ENCODE results near the gene LRP6.

LRP6 gene

GRCh38 chr12:12214635-12215131 is 52.2 kb downstream of the LRP6 start:
- peak in 1 of 2 experiments; percentile 6 for DNase-seq
- TF ChIP-seq GATA1 (IDR thresholded peaks at IDR 0.05; ENCODE audit: low read depth, low read length) (no peak), POLR2A (IDR thresholded peaks at IDR 0.05; ENCODE audit: low read length) (no peak)

GRCh38 chr12:12214201-12214600 is 52.6 kb downstream of the LRP6 start:
- no peak for DNase-seq

GRCh38 chr12:12212769-12213168 is 54.1 kb downstream of the LRP6 start:
- DNase-seq, result no peak
- no peak for TF ChIP-seq GATA1 (IDR thresholded peaks at IDR 0.05; ENCODE audit: low read depth, low read length)
- TF ChIP-seq POLR2A (IDR thresholded peaks at IDR 0.05; ENCODE audit: low read length), result no peak

More at GRCh38 chr12:12214201-12214600, 52.6 kb downstream of the LRP6 start:
- TF ChIP-seq GATA1 (IDR thresholded peaks at IDR 0.05; ENCODE audit: low read depth, low read length) (no peak), POLR2A (IDR thresholded peaks at IDR 0.05; ENCODE audit: low read length) (no peak)

- TF ChIP-seq POLR2A (IDR thresholded peaks at IDR 0.05; ENCODE audit: low read length) (no peak), GATA1 (IDR thresholded peaks at IDR 0.05; ENCODE audit: low read depth, low read length) (no peak)
- no peak for DNase-seq
Observed at GRCh38 chr12:12210983-12211382, 55.9 kb downstream of the LRP6 start.

GRCh38 chr12:12210416-12210815 is 56.4 kb downstream of the LRP6 start:
- DNase-seq, result no peak
- no peak for TF ChIP-seq POLR2A (IDR thresholded peaks at IDR 0.05; ENCODE audit: low read length)
- TF ChIP-seq GATA1 (IDR thresholded peaks at IDR 0.05; ENCODE audit: low read depth, low read length), result no peak

- TF ChIP-seq GATA1 (IDR thresholded peaks at IDR 0.05; ENCODE audit: low read depth, low read length), result no peak
- no peak for TF ChIP-seq POLR2A (IDR thresholded peaks at IDR 0.05; ENCODE audit: low read length)
- DNase-seq, result no peak
Observed at GRCh38 chr12:12209675-12210074, 57.2 kb downstream of the LRP6 start.

- DNase-seq, result peak; percentile 33 to 50
Observed at GRCh38 chr12:12209043-12209442, 57.8 kb downstream of the LRP6 start.

GRCh38 chr12:12207746-12208145 is 59.1 kb downstream of the LRP6 start:
- TF ChIP-seq GATA1 (IDR thresholded peaks at IDR 0.05; ENCODE audit: low read depth, low read length), result no peak
- TF ChIP-seq POLR2A (IDR thresholded peaks at IDR 0.05; ENCODE audit: low read length), result no peak
- no peak for DNase-seq

More at GRCh38 chr12:12209043-12209442, 57.8 kb downstream of the LRP6 start:
- no peak for TF ChIP-seq POLR2A (IDR thresholded peaks at IDR 0.05; ENCODE audit: low read length)
- TF ChIP-seq GATA1 (IDR thresholded peaks at IDR 0.05; ENCODE audit: low read depth, low read length), result no peak

GRCh38 chr12:12206776-12207388 is 60.0 kb downstream of the LRP6 start:
- no peak for DNase-seq
- no peak for TF ChIP-seq POLR2A (IDR thresholded peaks at IDR 0.05; ENCODE audit: low read length)
- TF ChIP-seq GATA1 (IDR thresholded peaks at IDR 0.05; ENCODE audit: low read depth, low read length), result no peak

- no peak for DNase-seq
- TF ChIP-seq POLR2A (IDR thresholded peaks at IDR 0.05; ENCODE audit: low read length) (no peak), GATA1 (IDR thresholded peaks at IDR 0.05; ENCODE audit: low read depth, low read length) (no peak)
Observed at GRCh38 chr12:12202747-12203146, 64.1 kb downstream of the LRP6 start.

- TF ChIP-seq GATA1 (IDR thresholded peaks at IDR 0.05; ENCODE audit: low read depth, low read length), result no peak
Observed at GRCh38 chr12:12202105-12202504, 64.7 kb downstream of the LRP6 start.

GRCh38 chr12:12201274-12201758 is 65.5 kb downstream of the LRP6 start:
- no peak for TF ChIP-seq POLR2A (IDR thresholded peaks at IDR 0.05; ENCODE audit: low read length)
- no peak for TF ChIP-seq GATA1 (IDR thresholded peaks at IDR 0.05; ENCODE audit: low read depth, low read length)

More at GRCh38 chr12:12202105-12202504, 64.7 kb downstream of the LRP6 start:
- no peak for DNase-seq

GRCh38 chr12:12200363-12200762 is 66.5 kb downstream of the LRP6 start:
- DNase-seq, result no peak
- TF ChIP-seq GATA1 (IDR thresholded peaks at IDR 0.05; ENCODE audit: low read depth, low read length) (no peak), POLR2A (IDR thresholded peaks at IDR 0.05; ENCODE audit: low read length) (no peak)

More at GRCh38 chr12:12201274-12201758, 65.5 kb downstream of the LRP6 start:
- peak; percentile 14 to 60 for DNase-seq

- TF ChIP-seq GATA1 (IDR thresholded peaks at IDR 0.05; ENCODE audit: low read depth, low read length) (no peak), POLR2A (IDR thresholded peaks at IDR 0.05; ENCODE audit: low read length) (no peak)
- DNase-seq, result no peak
Observed at GRCh38 chr12:12198124-12198523, 68.7 kb downstream of the LRP6 start.

- TF ChIP-seq GATA1 (IDR thresholded peaks at IDR 0.05; ENCODE audit: low read depth, low read length) (no peak), POLR2A (IDR thresholded peaks at IDR 0.05; ENCODE audit: low read length) (no peak)
Observed at GRCh38 chr12:12197128-12197527, 69.7 kb downstream of the LRP6 start.

More at GRCh38 chr12:12197128-12197527, 69.7 kb downstream of the LRP6 start:
- DNase-seq, result no peak
